Stimulated activated memory B cell treated with anti-CD40 and anti-IgM and Interleukin-4, amounts not matched to agents 10 μg/mL and 1 μg/mL and 100 μg/mL, for 72 hours (primary cell): ENCODE measurements around the gene KRTAP10-1.

ENCODE experiments used
- ATAC-seq: fragments of 150-1000 bp; cut with Tn5 transposase; 2 replicates; pipeline ENCODE4 v1.10.0; 2021
- H3K27ac Mint-ChIP-seq: one replicate; pipeline ENCODE4 v1.8.0; 2022; ENCODE audit warnings: mild to moderate bottlenecking, mixed read lengths
- H3K27me3 Mint-ChIP-seq: one replicate; pipeline ENCODE4 v1.8.0; 2022; ENCODE audit warnings: mixed read lengths
- H3K36me3 Mint-ChIP-seq: one replicate; pipeline ENCODE4 v1.8.0; 2022; ENCODE audit warnings: mixed read lengths
- H3K4me1 Mint-ChIP-seq: one replicate; pipeline ENCODE4 v1.8.0; 2022; ENCODE audit warnings: mixed read lengths
- H3K4me3 Mint-ChIP-seq: one replicate; pipeline ENCODE4 v1.8.0; 2022; ENCODE audit warnings: mild to moderate bottlenecking, moderate library complexity, mixed read lengths
- H3K9me3 Mint-ChIP-seq: one replicate; pipeline ENCODE4 v1.8.0; 2022; ENCODE audit warnings: mixed read lengths

Gene KRTAP10-1

DNA sequence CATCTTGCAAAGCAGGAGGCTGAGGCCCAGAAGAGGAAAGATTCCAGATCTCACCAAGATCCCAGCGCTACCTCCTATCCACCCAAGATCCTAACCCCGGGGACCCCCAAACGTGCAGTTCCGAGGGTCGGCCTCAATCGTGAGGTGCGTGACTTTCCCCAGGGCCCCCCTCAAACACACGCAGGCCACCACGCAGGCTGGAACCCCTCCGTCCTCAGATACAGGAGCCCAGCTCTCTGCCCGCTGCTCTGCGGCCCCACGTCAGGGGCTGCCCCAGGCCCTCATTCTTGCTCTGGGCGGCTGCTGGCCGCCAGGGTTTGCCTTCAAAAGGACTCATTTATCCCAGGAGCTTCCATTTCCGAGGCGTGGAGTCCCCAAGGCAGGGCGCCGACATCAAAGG is 39.9 kb downstream of the KRTAP10-1 start:
- H3K27ac Mint-ChIP-seq = no peak overlapping the region
- peaks cover 47% of the 10 kb centered on the region for H3K27me3 Mint-ChIP-seq
- no peaks in the 10 kb centered on the region for H3K36me3 Mint-ChIP-seq
- no peak overlapping the region for H3K4me3 Mint-ChIP-seq
- H3K4me1 Mint-ChIP-seq = peaks cover 18% of the 10 kb centered on the region
- no peak for ATAC-seq
- H3K9me3 Mint-ChIP-seq = no peaks in the 10 kb centered on the region

DNA sequence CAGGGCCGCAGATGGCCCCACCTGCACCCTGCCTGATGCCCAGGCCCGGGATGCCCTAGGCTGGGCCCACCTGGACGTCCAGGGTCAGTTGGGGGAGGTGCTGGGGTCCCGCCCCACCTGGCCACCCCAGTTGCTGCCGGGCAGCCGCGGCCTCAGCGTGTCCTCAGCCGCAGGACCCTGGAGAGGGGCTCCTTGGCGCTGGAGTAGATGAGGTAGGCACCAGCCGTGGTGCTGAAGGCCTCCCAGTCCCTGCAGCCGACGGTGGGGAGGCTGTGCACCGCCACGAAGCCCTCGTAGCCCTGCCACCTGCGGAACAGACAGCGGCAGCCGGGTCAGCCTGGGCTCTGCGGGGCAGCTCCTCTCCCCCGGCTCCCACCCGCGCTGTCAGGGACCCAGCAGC is 40.4 kb downstream of the KRTAP10-1 start:
- Mint-ChIP-seq H3K4me1 (peaks cover 18% of the 10 kb centered on the region), H3K27me3 (peaks cover 50% of the 10 kb centered on the region), H3K36me3 (no peaks in the 10 kb centered on the region), H3K4me3 (no peak overlapping the region), H3K9me3 (no peaks in the 10 kb centered on the region), H3K27ac (no peak overlapping the region)
- peak; percentile 51 for ATAC-seq

DNA sequence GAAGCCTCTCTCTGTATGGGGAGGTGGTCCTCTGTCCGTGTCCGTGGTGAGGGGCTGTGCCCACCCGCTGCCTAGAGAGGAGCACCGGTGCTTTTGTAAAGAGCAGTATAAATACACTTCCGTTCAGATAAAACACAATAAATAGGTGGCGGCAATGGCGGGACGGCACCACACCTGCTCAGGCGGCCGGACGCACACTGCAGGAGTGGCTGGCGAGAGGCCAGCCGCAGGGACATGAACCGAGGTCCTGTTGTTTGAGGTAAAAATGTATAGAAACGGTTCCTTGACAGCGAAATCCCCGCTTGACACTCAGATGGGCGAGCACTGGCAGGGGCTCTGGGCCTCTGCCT is 40.8 kb downstream of the KRTAP10-1 start:
- Mint-ChIP-seq H3K27ac (no peak overlapping the region), H3K27me3 (peaks cover 47% of the 10 kb centered on the region)
- no peak for ATAC-seq

DNA sequence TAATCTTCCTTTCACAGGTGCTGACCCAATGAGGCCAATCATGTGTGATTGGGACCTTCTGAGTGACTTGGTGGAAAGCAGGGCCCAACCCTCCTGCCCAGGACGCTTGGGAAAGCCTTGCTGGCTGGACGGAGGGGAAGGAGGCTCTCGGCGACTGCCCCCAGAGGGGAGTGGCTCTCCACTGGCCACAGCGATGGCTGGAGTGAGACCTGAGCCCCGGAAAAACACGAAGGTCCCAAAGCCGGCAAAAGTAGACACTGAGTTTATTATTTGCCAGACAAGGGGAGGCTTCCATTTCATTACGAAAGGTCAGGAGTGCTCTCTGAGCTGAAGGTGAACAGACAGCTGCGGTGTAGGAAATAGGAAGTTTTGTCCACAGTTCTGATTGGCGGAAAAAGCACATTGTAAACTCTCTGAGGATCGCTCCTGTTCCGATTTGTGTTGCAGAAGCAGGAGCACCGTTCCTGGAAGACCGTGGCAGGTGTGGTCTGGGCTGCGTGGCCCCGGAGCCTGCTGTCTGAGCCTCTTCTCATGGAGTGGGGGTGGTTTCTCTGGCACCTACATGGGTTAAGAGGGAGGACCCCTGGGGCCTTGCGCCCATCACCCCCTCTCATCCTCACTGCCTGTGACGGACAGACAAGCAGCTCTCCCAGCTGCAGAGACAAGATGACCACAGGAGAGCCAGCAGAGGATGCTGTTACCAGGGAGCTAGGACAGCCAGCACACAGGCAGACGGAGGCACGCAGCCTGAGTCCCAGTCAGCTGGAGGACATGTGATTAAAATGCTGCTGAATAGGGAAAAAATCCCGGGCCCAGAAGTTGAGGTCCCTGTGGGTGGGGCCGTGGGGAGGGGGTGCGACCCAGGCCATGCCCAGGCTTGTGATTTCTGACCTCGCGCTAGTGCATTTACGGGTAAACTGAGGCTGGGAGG is 41.5 kb downstream of the KRTAP10-1 start:
- H3K4me3 Mint-ChIP-seq = no peak overlapping the region

More for the DNA sequence above, 40.8 kb downstream of the KRTAP10-1 start:
- Mint-ChIP-seq H3K4me1 (peaks cover 15% of the 10 kb centered on the region), H3K4me3 (no peak overlapping the region), H3K36me3 (no peaks in the 10 kb centered on the region), H3K9me3 (no peaks in the 10 kb centered on the region)

DNA sequence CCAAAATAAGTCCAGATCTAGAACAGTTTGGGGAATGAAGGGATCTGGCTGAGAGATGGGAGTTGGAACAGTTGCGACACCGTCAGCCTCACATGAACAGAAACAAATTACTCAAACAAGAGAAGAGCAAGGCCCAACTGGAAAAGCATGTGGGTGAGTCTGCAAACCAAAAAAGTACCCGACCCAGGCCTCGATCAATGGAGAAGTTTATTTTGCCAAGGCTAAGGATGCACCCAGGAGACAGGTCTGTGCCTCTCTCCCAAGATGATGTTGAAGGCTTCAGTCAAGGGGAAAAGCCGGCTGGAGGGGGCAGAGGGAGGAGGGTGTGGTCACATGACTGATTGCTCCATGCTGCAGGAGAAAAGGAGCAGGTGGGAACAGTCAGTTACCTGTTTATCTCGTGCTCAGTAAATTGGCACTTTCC is 42.3 kb downstream of the KRTAP10-1 start:
- Mint-ChIP-seq H3K27ac (no peak overlapping the region), H3K36me3 (no peaks in the 10 kb centered on the region), H3K27me3 (peaks cover 45% of the 10 kb centered on the region), H3K4me3 (no peak overlapping the region), H3K9me3 (peaks cover 5% of the 10 kb centered on the region), H3K4me1 (peaks cover 8% of the 10 kb centered on the region)
- no peak for ATAC-seq

More for the DNA sequence above, 41.5 kb downstream of the KRTAP10-1 start:
- ATAC-seq = no peak
- peaks cover 9% of the 10 kb centered on the region for H3K4me1 Mint-ChIP-seq
- no peaks in the 10 kb centered on the region for H3K9me3 Mint-ChIP-seq
- no peak overlapping the region for H3K27ac Mint-ChIP-seq
- peaks cover 42% of the 10 kb centered on the region for H3K27me3 Mint-ChIP-seq
- H3K36me3 Mint-ChIP-seq = no peaks in the 10 kb centered on the region

DNA sequence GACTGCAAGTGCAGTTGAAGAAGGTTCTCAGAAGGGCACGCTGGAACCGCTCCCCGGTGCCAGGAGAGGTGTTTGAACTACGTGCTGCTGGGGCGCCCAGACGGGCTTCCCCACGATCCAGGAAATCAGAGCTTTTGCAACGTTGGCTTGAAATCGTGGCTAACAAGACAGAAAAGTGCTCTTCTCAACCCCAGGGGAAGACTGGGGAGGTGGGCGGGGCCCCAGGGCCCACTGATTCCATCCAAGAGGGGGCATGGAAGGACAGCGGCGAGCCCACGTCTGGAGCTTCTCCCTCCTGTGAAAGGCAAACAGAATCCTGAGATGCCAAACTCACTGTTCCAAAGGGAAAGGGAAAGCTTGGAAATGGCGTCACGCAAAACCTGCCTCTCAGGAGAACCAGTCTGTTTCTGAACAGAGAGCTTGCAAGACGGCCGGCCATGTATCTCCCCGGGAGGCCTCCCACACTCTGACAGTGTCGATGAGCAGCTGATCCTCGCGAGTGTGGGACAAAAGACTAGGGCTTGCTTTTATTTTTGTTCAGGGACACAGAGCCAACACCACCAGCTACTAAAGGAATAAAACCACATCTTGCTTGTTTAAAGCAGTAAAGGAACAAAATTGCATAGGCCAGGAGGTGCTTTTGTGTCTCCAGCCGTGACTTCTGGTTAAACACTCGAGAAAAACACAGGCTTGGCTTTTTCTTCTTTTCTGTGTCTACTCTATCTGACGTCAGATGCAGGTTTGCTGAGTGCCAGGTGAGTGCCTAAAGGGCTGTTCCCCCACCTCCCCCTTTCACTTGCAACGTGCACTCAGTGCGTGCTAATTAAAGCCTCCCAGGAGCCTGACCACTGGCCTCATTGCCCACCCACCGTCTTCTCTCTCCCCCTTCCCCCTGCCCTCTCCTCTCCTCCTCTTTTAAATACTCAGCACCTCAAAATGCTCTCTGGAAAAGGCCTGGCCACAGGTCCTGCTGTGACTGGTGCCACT is 43.1 kb downstream of the KRTAP10-1 start:
- ATAC-seq = no peak
- H3K27ac Mint-ChIP-seq = no peak overlapping the region
- no peaks in the 10 kb centered on the region for H3K36me3 Mint-ChIP-seq
- peaks cover 47% of the 10 kb centered on the region for H3K27me3 Mint-ChIP-seq
- peaks cover 11% of the 10 kb centered on the region for H3K9me3 Mint-ChIP-seq
- no peaks in the 10 kb centered on the region for H3K4me1 Mint-ChIP-seq
- no peak overlapping the region for H3K4me3 Mint-ChIP-seq

DNA sequence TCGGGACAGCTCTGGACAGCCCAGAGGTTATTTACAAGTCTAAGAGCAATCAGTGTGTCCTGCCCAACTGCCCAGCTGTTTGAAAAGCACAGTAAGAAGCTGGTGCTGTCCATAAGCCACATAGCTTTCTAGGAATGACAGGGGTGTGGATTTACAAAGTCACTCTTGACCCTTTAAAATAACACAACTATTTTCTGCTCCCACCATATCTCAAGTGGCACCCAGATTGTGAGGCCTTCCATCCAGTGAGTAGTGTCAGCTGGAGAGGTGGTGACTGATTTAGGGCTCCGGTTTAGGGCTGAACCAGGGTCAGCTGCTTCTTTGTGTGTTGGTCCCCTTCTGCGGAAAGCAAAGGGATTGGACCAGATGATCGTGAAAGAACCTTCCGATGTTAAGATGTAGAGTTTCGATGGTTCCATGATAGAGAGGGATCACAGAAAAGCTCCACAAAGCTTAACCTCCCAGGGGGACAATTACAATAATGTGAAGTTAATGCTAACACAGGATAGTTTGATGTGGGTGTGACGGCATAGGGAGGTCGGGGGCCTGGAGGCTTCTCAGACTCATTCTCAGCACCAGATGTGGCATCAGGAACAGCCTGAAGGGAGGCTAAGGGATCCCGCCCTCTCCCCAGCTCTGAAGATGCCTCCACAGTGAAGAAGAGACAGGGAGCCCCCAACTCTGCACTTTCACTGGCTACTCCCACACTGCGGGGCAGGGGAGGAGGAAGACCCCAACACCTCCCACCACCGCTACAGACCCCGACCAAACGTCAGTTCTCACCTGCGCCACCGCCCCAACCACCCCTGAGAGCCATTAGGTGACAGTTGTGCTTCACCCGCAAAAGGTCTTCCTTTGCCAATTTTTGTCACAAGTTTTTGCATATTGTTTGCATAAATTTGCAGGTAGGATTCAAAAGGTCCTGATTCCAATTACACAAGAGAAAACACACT is 44.1 kb downstream of the KRTAP10-1 start:
- Mint-ChIP-seq H3K27ac (no peak overlapping the region), H3K27me3 (peaks cover 57% of the 10 kb centered on the region), H3K36me3 (no peaks in the 10 kb centered on the region), H3K4me1 (no peaks in the 10 kb centered on the region), H3K9me3 (peaks cover 11% of the 10 kb centered on the region), H3K4me3 (no peak overlapping the region)
- no peak for ATAC-seq

DNA sequence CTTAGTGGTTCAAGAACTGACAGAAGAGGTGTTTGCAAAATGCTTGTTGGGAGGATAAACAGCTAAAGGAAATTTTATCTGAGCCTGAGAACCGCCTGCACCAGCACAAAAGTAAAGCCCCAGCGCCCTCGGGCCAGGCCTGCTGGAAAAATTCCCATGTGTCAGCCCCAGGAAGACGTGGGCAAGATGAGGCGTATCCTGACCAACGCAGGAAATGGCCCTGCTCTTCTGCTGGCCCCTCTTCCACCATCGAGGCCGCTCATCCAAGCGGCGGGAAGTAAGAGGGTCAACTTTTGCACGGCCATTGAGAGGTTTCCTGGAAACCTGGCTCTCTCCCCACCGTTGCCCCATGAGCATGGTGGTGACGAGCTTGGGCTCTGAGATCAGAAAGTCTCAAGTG is 45.0 kb downstream of the KRTAP10-1 start:
- H3K4me3 Mint-ChIP-seq = no peak overlapping the region
- no peaks in the 10 kb centered on the region for H3K4me1 Mint-ChIP-seq
- no peak overlapping the region for H3K27ac Mint-ChIP-seq
- no peaks in the 10 kb centered on the region for H3K36me3 Mint-ChIP-seq
- H3K9me3 Mint-ChIP-seq = peaks cover 11% of the 10 kb centered on the region
- H3K27me3 Mint-ChIP-seq = peaks cover 64% of the 10 kb centered on the region
- no peak for ATAC-seq

DNA sequence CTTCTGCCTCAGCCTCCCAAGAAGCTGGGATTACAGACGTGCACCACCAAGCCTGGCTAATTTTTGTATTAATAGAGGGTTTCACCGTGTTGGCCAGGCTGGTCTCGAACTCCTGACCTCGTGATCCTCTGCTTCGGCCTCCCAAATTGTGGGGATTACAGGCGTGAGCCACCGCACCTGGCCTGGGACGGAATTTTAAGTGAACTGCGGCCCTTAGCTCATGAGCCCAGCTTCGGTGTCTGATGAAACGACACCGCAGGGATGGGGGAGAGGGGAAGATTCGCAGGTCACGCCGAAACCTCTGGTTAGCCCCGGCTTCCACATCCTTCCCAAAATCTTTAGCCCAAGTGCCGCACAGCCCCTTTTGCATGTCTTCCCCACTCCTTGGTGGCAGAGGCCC is 45.6 kb downstream of the KRTAP10-1 start:
- Mint-ChIP-seq H3K36me3 (no peaks in the 10 kb centered on the region), H3K4me1 (no peaks in the 10 kb centered on the region)
- ATAC-seq = no peak

DNA sequence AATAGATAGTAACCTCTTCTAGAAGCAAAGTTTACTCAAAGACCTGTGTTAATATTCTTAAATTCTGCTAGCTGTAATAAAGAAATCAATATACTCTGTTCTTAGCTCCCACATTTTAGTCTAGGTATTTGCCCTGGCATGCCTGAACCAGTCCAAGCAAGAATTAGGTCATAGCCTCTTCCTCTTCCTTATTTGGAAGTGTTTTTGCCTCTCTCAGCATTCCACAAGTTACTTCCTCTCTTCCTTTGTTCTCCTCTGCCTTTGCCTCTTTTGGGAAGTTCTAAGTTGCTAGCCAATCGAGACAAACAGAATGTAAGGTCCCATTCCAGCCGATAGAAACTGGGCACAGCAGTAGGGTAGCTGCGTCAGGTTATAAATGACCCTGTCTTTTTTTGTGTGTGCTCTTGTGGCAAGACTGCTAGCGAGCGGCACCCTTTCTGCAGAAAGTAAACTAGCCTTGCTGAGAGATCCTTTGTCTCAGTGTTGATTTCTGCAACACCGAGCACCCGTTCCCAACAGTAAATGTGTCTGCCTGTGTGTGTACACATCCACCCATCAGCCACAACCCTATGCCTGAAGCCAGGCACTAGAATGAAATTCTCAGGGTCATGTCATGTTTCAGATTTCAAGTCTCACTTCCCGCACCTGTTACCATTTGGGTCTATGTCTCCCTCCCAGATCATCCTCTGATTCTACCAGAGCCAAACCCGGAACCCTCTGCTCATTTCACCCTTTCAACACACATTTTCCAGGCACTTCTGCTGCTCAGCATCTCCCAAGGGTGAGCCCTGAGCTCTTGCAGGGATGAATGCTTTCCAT is 47.2 kb downstream of the KRTAP10-1 start:
- Mint-ChIP-seq H3K27me3 (peaks cover 80% of the 10 kb centered on the region), H3K27ac (no peak overlapping the region), H3K36me3 (no peaks in the 10 kb centered on the region), H3K4me3 (no peak overlapping the region), H3K4me1 (no peaks in the 10 kb centered on the region), H3K9me3 (peaks cover 12% of the 10 kb centered on the region)
- no peak for ATAC-seq

More for the DNA sequence above, 45.6 kb downstream of the KRTAP10-1 start:
- peaks cover 69% of the 10 kb centered on the region for H3K27me3 Mint-ChIP-seq
- H3K9me3 Mint-ChIP-seq = peaks cover 11% of the 10 kb centered on the region
- no peak overlapping the region for H3K4me3 Mint-ChIP-seq
- H3K27ac Mint-ChIP-seq = no peak overlapping the region

DNA sequence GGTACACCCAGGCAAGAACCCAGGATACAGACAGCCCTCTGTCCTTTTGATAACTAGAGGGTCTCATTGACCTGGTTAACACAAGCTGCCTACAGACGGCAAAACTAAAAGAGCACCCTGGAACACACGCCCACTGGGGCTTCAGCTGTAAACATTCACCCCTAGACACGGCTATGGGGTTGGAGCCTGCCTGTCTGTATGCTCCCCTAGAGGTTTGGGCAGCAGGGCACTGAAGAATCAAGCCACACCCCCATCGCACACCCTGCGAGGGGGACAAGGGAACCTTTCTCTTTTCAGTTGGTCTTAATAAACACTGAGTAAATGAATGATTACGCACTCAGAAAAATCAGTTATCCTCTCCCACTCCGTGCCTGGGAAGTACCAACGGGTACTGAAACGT is 49.2 kb downstream of the KRTAP10-1 start:
- no peak overlapping the region for H3K4me3 Mint-ChIP-seq
- H3K36me3 Mint-ChIP-seq = no peaks in the 10 kb centered on the region
- H3K27me3 Mint-ChIP-seq = peaks cover 67% of the 10 kb centered on the region
- peaks cover 13% of the 10 kb centered on the region for H3K9me3 Mint-ChIP-seq
- no peaks in the 10 kb centered on the region for H3K4me1 Mint-ChIP-seq
- H3K27ac Mint-ChIP-seq = no peak overlapping the region
- ATAC-seq = no peak

DNA sequence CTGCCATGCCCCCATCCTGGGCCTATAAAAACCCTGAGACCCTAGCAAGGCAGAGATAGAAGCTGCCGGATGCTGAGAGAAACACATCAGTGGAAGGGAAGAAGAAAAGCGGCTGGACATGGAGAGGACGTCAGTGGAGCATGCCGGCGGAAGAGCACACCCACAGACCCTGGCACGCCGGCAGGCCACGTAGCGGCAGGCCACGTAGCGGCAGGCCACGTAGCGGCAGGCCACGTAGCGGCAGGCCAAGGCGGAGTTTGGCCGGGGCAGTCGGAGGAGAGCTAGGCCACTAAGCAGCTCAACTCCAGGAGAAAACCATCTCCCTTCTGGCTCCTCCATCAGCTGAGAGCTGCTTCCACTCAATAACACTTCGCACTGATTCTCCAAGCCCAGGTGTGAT is 49.6 kb downstream of the KRTAP10-1 start:
- ATAC-seq = no peak
- Mint-ChIP-seq H3K27ac (no peak overlapping the region), H3K4me1 (no peaks in the 10 kb centered on the region), H3K27me3 (peaks cover 67% of the 10 kb centered on the region), H3K36me3 (no peaks in the 10 kb centered on the region), H3K4me3 (no peak overlapping the region), H3K9me3 (peaks cover 13% of the 10 kb centered on the region)

DNA sequence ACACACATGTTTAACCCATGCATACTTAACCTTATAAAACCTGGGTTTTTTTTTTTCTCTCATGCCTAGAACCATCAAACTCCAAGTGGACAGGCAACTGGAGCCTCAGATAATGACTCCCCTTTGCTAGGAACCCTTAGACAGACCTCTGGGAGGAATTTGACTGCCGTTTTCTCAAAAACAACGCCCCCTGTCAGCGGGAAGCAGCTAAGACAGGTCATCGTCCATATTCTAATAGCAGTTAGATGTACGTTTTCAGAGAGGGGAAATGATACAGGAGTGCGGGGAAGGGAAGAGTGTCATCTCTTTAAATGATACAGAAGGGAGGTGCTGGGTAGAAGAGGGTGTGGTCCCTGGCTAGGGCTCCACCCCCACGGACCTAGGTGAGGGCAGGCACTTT is 50.0 kb downstream of the KRTAP10-1 start:
- no peak overlapping the region for H3K4me3 Mint-ChIP-seq
- no peak for ATAC-seq
- H3K27me3 Mint-ChIP-seq = peaks cover 67% of the 10 kb centered on the region
- H3K4me1 Mint-ChIP-seq = no peaks in the 10 kb centered on the region
- H3K36me3 Mint-ChIP-seq = no peaks in the 10 kb centered on the region
- H3K27ac Mint-ChIP-seq = no peak overlapping the region
- peaks cover 13% of the 10 kb centered on the region for H3K9me3 Mint-ChIP-seq
